ENCODE data around the gene PRKCB.
"Not testable (repeated sequence)": the region's sequence is repeated elsewhere in the genome, so short reads cannot be mapped to it uniquely, and the experiment has no call there.

PRKCB gene

GRCh38 chr16:24178496-24178895 is 342.7 kb downstream of the PRKCB start:
- DNase-seq (ENCODE audit: low spot score): no peak

GRCh38 chr16:24180451-24180850 is 344.7 kb downstream of the PRKCB start:
- DNase-seq (ENCODE audit: low spot score): no peak

- DNase-seq (ENCODE audit: low spot score): no peak
Observed at GRCh38 chr16:24188021-24188542, 352.3 kb downstream of the PRKCB start.

- no peak for DNase-seq (ENCODE audit: low spot score)
Observed at GRCh38 chr16:24188751-24189318, 353.1 kb downstream of the PRKCB start.

- no peak for DNase-seq (ENCODE audit: low spot score)
Observed at GRCh38 chr16:24189941-24190340, 354.2 kb downstream of the PRKCB start.

GRCh38 chr16:24191876-24192402 is 356.2 kb downstream of the PRKCB start:
- DNase-seq (ENCODE audit: low spot score): no peak

GRCh38 chr16:24195221-24195620 is 359.4 kb downstream of the PRKCB start:
- no peak for DNase-seq (ENCODE audit: low spot score)

- no peak for DNase-seq (ENCODE audit: low spot score)
Observed at GRCh38 chr16:24198807-24199533, 363.2 kb downstream of the PRKCB start.

GRCh38 chr16:24203675-24204074 is 367.9 kb downstream of the PRKCB start:
- no peak for DNase-seq (ENCODE audit: low spot score)

GRCh38 chr16:24204150-24204665 is 368.4 kb downstream of the PRKCB start:
- no peak for DNase-seq (ENCODE audit: low spot score)

GRCh38 chr16:24206926-24207325 is 371.1 kb downstream of the PRKCB start:
- DNase-seq (ENCODE audit: low spot score): no peak

GRCh38 chr16:24208710-24209109 is 372.9 kb downstream of the PRKCB start:
- no peak for DNase-seq (ENCODE audit: low spot score)

- DNase-seq (ENCODE audit: low spot score): no peak
Observed at GRCh38 chr16:24214992-24215391, 379.2 kb downstream of the PRKCB start.

- DNase-seq (ENCODE audit: low spot score): no peak
Observed at GRCh38 chr16:24216961-24217360, 381.2 kb downstream of the PRKCB start.

- no peak for DNase-seq (ENCODE audit: low spot score)
Observed at GRCh38 chr16:24217461-24217860, 381.7 kb downstream of the PRKCB start.

GRCh38 chr16:24218299-24218698 is 382.5 kb downstream of the PRKCB start:
- DNase-seq (ENCODE audit: low spot score): no peak

GRCh38 chr16:24221219-24221618 is 385.4 kb downstream of the PRKCB start:
- DNase-seq (ENCODE audit: low spot score): no peak

- no peak for DNase-seq (ENCODE audit: low spot score)
Observed at GRCh38 chr16:24228514-24228913, 392.7 kb downstream of the PRKCB start.

- DNase-seq (ENCODE audit: low spot score): no peak
Observed at GRCh38 chr16:24232936-24233335, 397.2 kb downstream of the PRKCB start.

- no peak for DNase-seq (ENCODE audit: low spot score)
Observed at GRCh38 chr16:24234737-24235136, 399.0 kb downstream of the PRKCB start.

- no peak for DNase-seq (ENCODE audit: low spot score)
Observed at GRCh38 chr16:24235806-24236205, 400.0 kb downstream of the PRKCB start.

- not testable (repeated sequence) for DNase-seq (ENCODE audit: low spot score)
Observed at GRCh38 chr16:24238846-24239245, 403.1 kb downstream of the PRKCB start.

- no peak for DNase-seq (ENCODE audit: low spot score)
Observed at GRCh38 chr16:24246911-24247607, 411.3 kb downstream of the PRKCB start.

Measured in CD4-positive, alpha-beta T cell treated with Interleukin-2 at 100 ng/mL for 4 hours (primary cell).